ENCODE data around the gene ZNF516.

- TF ChIP-seq, protein P1, sequence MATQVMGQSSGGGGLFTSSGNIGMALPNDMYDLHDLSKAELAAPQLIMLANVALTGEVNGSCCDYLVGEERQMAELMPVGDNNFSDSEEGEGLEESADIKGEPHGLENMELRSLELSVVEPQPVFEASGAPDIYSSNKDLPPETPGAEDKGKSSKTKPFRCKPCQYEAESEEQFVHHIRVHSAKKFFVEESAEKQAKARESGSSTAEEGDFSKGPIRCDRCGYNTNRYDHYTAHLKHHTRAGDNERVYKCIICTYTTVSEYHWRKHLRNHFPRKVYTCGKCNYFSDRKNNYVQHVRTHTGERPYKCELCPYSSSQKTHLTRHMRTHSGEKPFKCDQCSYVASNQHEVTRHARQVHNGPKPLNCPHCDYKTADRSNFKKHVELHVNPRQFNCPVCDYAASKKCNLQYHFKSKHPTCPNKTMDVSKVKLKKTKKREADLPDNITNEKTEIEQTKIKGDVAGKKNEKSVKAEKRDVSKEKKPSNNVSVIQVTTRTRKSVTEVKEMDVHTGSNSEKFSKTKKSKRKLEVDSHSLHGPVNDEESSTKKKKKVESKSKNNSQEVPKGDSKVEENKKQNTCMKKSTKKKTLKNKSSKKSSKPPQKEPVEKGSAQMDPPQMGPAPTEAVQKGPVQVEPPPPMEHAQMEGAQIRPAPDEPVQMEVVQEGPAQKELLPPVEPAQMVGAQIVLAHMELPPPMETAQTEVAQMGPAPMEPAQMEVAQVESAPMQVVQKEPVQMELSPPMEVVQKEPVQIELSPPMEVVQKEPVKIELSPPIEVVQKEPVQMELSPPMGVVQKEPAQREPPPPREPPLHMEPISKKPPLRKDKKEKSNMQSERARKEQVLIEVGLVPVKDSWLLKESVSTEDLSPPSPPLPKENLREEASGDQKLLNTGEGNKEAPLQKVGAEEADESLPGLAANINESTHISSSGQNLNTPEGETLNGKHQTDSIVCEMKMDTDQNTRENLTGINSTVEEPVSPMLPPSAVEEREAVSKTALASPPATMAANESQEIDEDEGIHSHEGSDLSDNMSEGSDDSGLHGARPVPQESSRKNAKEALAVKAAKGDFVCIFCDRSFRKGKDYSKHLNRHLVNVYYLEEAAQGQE (IDR thresholded peaks at IDR 0.05; ENCODE audit: insufficient read depth in 1 of 2, low read depth in 2 of 2, low read length in 2 of 2): no peak
- TF ChIP-seq SIN3A (IDR thresholded peaks at IDR 0.05; ENCODE audit: borderline replicate concordance, insufficient read depth, low read length): no peak
- no peak for TF ChIP-seq POLR2AphosphoS5 (IDR thresholded peaks at IDR 0.05; ENCODE audit: low read depth, low read length)
Observed at GRCh38 chr18:76456823-76457222, 38.2 kb downstream of the ZNF516 start.
